RWPE2 (cell line): ENCODE results near the gene SLC1A5.

ENCODE experiments used
- ATAC-seq: fragments of 200-7000 bp; cut with Tn5 transposase; 3 replicates; pipeline ENCODE4 v1.9.1; 2021; ENCODE audit warnings: low read depth
- DNase-seq: peaks from one replicate; pipeline ENCODE4 v3.0.0-alpha.2; 2020; ENCODE audit warnings: low spot score
- H3K27ac ChIP-seq: fragments of 450-650 bp; 2 replicates; pipeline ENCODE4 v1.5.1; 2017; ENCODE audit warnings: mild to moderate bottlenecking; ENCODE audit not compliant: poor library complexity, severe bottlenecking
- H3K27me3 ChIP-seq: fragments of 250-450 bp; sonication (Bioruptor Pico); 2 replicates; pipeline ENCODE4 v1.5.1; 2021; ENCODE audit warnings: mild to moderate bottlenecking, moderate library complexity; ENCODE audit not compliant: insufficient read depth, poor library complexity, severe bottlenecking
- H3K36me3 ChIP-seq: fragments of 250-450 bp; sonication (Bioruptor Pico); 2 replicates; pipeline ENCODE4 v1.5.1; 2020; ENCODE audit warnings: low read depth, mild to moderate bottlenecking, moderate library complexity
- H3K4me1 ChIP-seq: fragments of 250-450 bp; sonication (Bioruptor Pico); 2 replicates; pipeline ENCODE4 v1.5.1; 2021; ENCODE audit warnings: mild to moderate bottlenecking, moderate library complexity; ENCODE audit not compliant: insufficient read depth, poor library complexity, severe bottlenecking
- H3K4me3 ChIP-seq: fragments of 250-450 bp; sonication (Bioruptor Pico); 2 replicates; pipeline ENCODE4 v1.5.1; 2021; ENCODE audit warnings: mild to moderate bottlenecking, moderate library complexity; ENCODE audit not compliant: severe bottlenecking
- H3K9me3 ChIP-seq: fragments of 250-450 bp; sonication (Bioruptor Pico); 2 replicates; pipeline ENCODE4 v1.5.1; 2021; ENCODE audit warnings: mild to moderate bottlenecking, moderate library complexity; ENCODE audit not compliant: severe bottlenecking
- CTCF ChIP-seq: fragments of 450-650 bp; IDR thresholded peaks from one replicate; pipeline ENCODE4 v1.5.1; 2017; ENCODE audit warnings: mild to moderate bottlenecking, moderate library complexity; ENCODE audit not compliant: poor library complexity, severe bottlenecking

SLC1A5 gene

GRCh38 chr19:46732172-46732938 lies 56.0 kb downstream of the SLC1A5 start:
- Histone ChIP-seq H3K4me3 (no peak overlapping the region), H3K4me1 (peaks cover 9% of the 10 kb centered on the region), H3K36me3 (peaks cover 96% of the 10 kb centered on the region), H3K27ac (peak overlapping the region; percentile 35), H3K27me3 (no peaks in the 10 kb centered on the region), H3K9me3 (no peaks in the 10 kb centered on the region)
- no peak for TF ChIP-seq CTCF
- ATAC-seq (no peak), DNase-seq (no peak)

GRCh38 chr19:46731584-46731983 lies 56.8 kb downstream of the SLC1A5 start:
- Histone ChIP-seq H3K9me3 (no peaks in the 10 kb centered on the region), H3K4me3 (no peak overlapping the region), H3K36me3 (peaks cover 97% of the 10 kb centered on the region), H3K27me3 (no peaks in the 10 kb centered on the region), H3K4me1 (peaks cover 9% of the 10 kb centered on the region), H3K27ac (peak overlapping the region; percentile 35)
- no peak for ATAC-seq
- TF ChIP-seq CTCF = no peak
- no peak for DNase-seq

- no peak for TF ChIP-seq CTCF
- peak; percentile 73 for DNase-seq
- H3K9me3 ChIP-seq = no peaks in the 10 kb centered on the region
- no peaks in the 10 kb centered on the region for H3K27me3 ChIP-seq
- peaks cover 9% of the 10 kb centered on the region for H3K4me1 ChIP-seq
- peak; percentile 69 for ATAC-seq
- H3K27ac ChIP-seq = peak overlapping the region; percentile 35
- H3K36me3 ChIP-seq = peaks cover 98% of the 10 kb centered on the region
- H3K4me3 ChIP-seq = no peak overlapping the region
These were observed 57.3 kb downstream of the SLC1A5 start for GRCh38 chr19:46731007-46731501.

- no peaks in the 10 kb centered on the region for H3K27me3 ChIP-seq
- peaks cover 98% of the 10 kb centered on the region for H3K36me3 ChIP-seq
- H3K4me3 ChIP-seq = no peak overlapping the region
- peaks cover 9% of the 10 kb centered on the region for H3K4me1 ChIP-seq
- no peak for DNase-seq
- H3K9me3 ChIP-seq = no peaks in the 10 kb centered on the region
- peak overlapping the region; percentile 35 for H3K27ac ChIP-seq
- TF ChIP-seq CTCF = no peak
- ATAC-seq = no peak; the same call in 2 of the 3 replicates
These were observed 57.8 kb downstream of the SLC1A5 start for GRCh38 chr19:46730595-46730994.

- ATAC-seq (no peak), DNase-seq (no peak)
- Histone ChIP-seq H3K36me3 (peaks cover 96% of the 10 kb centered on the region), H3K4me3 (no peak overlapping the region), H3K27ac (no peak overlapping the region), H3K9me3 (no peaks in the 10 kb centered on the region), H3K4me1 (peaks cover 9% of the 10 kb centered on the region), H3K27me3 (no peaks in the 10 kb centered on the region)
- no peak for TF ChIP-seq CTCF
These were observed 58.2 kb downstream of the SLC1A5 start for GRCh38 chr19:46730187-46730586.
